Left ventricle myocardium inferior (tissue), 1 donor: ENCODE results near the gene SYS1. TPM values are rescaled to one million over a fixed set of nuclear protein-coding genes. Genes with fewer than 3 reads are reported as not detected.

Source experiments
- DNase-seq: peaks from one replicate; pipeline ENCODE4 v3.0.0-alpha.2; 2020
- H3K27ac ChIP-seq: fragments of 200-600 bp; replicated peaks from 2 replicates; pipeline ENCODE4 v1.8.0; 2021
- H3K27me3 ChIP-seq: fragments of 200-600 bp; 2 replicates; pipeline ENCODE4 v1.8.0; 2021; ENCODE audit warnings: low read depth
- H3K36me3 ChIP-seq: fragments of 200-600 bp; 2 replicates; pipeline ENCODE4 v1.8.0; 2021
- H3K4me1 ChIP-seq: fragments of 200-600 bp; 2 replicates; pipeline ENCODE4 v1.8.0; 2021
- H3K4me3 ChIP-seq: fragments of 200-600 bp; 2 replicates; pipeline ENCODE4 v1.8.0; 2021; ENCODE audit warnings: mild to moderate bottlenecking, moderate library complexity
- H3K9me3 ChIP-seq: fragments of 200-600 bp; replicated peaks from 2 replicates; pipeline ENCODE4 v1.8.0; 2021
- CTCF ChIP-seq: fragments of 200-600 bp; IDR thresholded peaks from 2 replicates; pipeline ENCODE4 v1.8.0; 2021; ENCODE audit warnings: antibody characterized with exemption, mild to moderate bottlenecking, borderline replicate concordance
- intact Hi-C: fragments of 100-400 bp; cut with micrococcal nuclease; formaldehyde crosslinking; loops from one replicate; pipeline ENCODE4 v1.11.0; 2022
- total RNA-seq: library from RNA; stranded (reverse); fragmentation: NEBNext Ultra II Directional; extraction: Animal tissue kit (Norgen Biotek cat#: 25700); gene quantifications from one replicate; pipeline ENCODE4 v1.2.1, GENCODE V29; 2021
- donor health status: DM: no; HTN: yes; CAD: no; lungs with severe emphysema.

SYS1 gene
- total RNA-seq, 1 donor from 2014 or later = 20.8 TPM

- H3K4me3 ChIP-seq = peak overlapping the region; percentile 85
- no peak for DNase-seq
- no peaks in the 10 kb centered on the region for H3K9me3 ChIP-seq
- intact Hi-C loops = no loop called here
- H3K27ac ChIP-seq = peak overlapping the region; percentile 94
- H3K27me3 ChIP-seq = no peaks in the 10 kb centered on the region
- peaks cover 7% of the 10 kb centered on the region for H3K36me3 ChIP-seq
- H3K4me1 ChIP-seq = peaks cover 93% of the 10 kb centered on the region
- no peak for TF ChIP-seq CTCF
Observed at GRCh38 chr20:45344168-45344860, 18.6 kb upstream of the SYS1 start.

GRCh38 chr20:45345104-45345936, 17.6 kb upstream of the SYS1 start:
- intact Hi-C loops = no loop called here
- TF ChIP-seq CTCF = no peak
- no peak for DNase-seq
- Histone ChIP-seq H3K4me3 (peak overlapping the region; percentile 85), H3K27ac (peak overlapping the region; percentile 94), H3K36me3 (no peaks in the 10 kb centered on the region), H3K9me3 (no peaks in the 10 kb centered on the region), H3K27me3 (no peaks in the 10 kb centered on the region), H3K4me1 (peaks cover 83% of the 10 kb centered on the region)

DNA sequence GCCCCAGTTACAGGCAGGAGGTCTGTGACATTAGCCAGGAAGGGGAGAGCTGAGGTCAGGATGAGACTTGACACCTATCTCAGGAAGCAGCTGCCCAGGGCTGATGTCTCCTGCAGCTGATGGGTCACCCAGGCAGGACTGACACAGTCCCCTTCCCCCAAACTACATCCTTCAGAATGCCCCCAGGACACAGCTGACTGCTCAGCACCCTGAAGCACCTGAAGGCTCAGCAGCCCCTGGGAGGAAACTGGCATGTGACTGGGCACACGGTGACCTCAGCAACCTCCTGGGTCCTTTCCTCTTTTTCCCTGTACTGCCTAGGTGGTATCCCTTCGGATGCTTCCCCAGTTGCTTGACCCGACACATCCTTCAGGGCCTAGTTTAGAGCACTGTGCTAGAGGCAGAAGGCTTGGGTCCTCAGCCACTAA, 16.7 kb upstream of the SYS1 start:
- Histone ChIP-seq H3K4me1 (peaks cover 73% of the 10 kb centered on the region), H3K27ac (peak overlapping the region; percentile 94), H3K4me3 (peak overlapping the region; percentile 85), H3K9me3 (no peaks in the 10 kb centered on the region), H3K27me3 (no peaks in the 10 kb centered on the region), H3K36me3 (no peaks in the 10 kb centered on the region)
- no peak for TF ChIP-seq CTCF
- DNase-seq = no peak
- intact Hi-C loops = no loop called here

- peak overlapping the region; percentile 85 for H3K4me3 ChIP-seq
- H3K36me3 ChIP-seq = no peaks in the 10 kb centered on the region
- no peaks in the 10 kb centered on the region for H3K27me3 ChIP-seq
- intact Hi-C loops = no loop called here
- TF ChIP-seq CTCF = no peak
- H3K4me1 ChIP-seq = peaks cover 68% of the 10 kb centered on the region
- no peak for DNase-seq
- peak overlapping the region; percentile 94 for H3K27ac ChIP-seq
- no peaks in the 10 kb centered on the region for H3K9me3 ChIP-seq
Observed at GRCh38 chr20:45346851-45347250, 16.1 kb upstream of the SYS1 start.

GRCh38 chr20:45347297-45347935, 15.5 kb upstream of the SYS1 start:
- Histone ChIP-seq H3K27me3 (no peaks in the 10 kb centered on the region), H3K27ac (peak overlapping the region; percentile 94), H3K4me1 (peaks cover 62% of the 10 kb centered on the region), H3K9me3 (no peaks in the 10 kb centered on the region), H3K36me3 (no peaks in the 10 kb centered on the region), H3K4me3 (peak overlapping the region; percentile 85)
- intact Hi-C loops = no loop called here
- no peak for DNase-seq
- TF ChIP-seq CTCF = no peak
